GM23338 (cell line): ENCODE results near the gene FXYD7. TPM values are rescaled to one million over a fixed set of nuclear protein-coding genes. Genes with fewer than 3 reads are reported as not detected.

ENCODE experiments used
- ATAC-seq: fragments of 200-7000 bp; cut with Tn5 transposase; 3 replicates; pipeline ENCODE4 v1.9.1; 2020
- DNase-seq: peaks from one replicate; pipeline ENCODE4 v3.0.0-alpha.2; 2015; ENCODE audit warnings: low spot score
- H2AFZ ChIP-seq: fragments of 200-600 bp; sonication (generic); 2 replicates; pipeline ENCODE4 v1.8.0; 2016; ENCODE audit warnings: antibody characterized with exemption, mild to moderate bottlenecking, moderate library complexity
- H3F3A ChIP-seq: fragments of 200-600 bp; sonication (generic); replicated peaks from 2 replicates; pipeline ENCODE4 v1.8.0; 2017; ENCODE audit warnings: antibody characterized with exemption, mixed run types, low read depth
- H3K27ac ChIP-seq: fragments of 200-600 bp; sonication (generic); 2 replicates; pipeline ENCODE4 v1.6.1; 2016; ENCODE audit warnings: low read depth
- H3K27me3 ChIP-seq: fragments of 200-600 bp; sonication (generic); 2 replicates; pipeline ENCODE4 v1.8.0; 2016; ENCODE audit warnings: mild to moderate bottlenecking, mixed run types, moderate library complexity; ENCODE audit not compliant: insufficient read depth
- H3K36me3 ChIP-seq: fragments of 200-600 bp; sonication (generic); 2 replicates; pipeline ENCODE4 v1.8.0; 2016; ENCODE audit warnings: mild to moderate bottlenecking; ENCODE audit not compliant: insufficient read depth
- H3K4me1 ChIP-seq: fragments of 200-600 bp; sonication (generic); 2 replicates; pipeline ENCODE4 v1.8.0; 2016; ENCODE audit warnings: mild to moderate bottlenecking, moderate library complexity; ENCODE audit not compliant: insufficient read depth
- H3K4me2 ChIP-seq: fragments of 200-600 bp; sonication (generic); 2 replicates; pipeline ENCODE4 v1.7.1; 2017; ENCODE audit warnings: mixed run types
- H3K4me3 ChIP-seq: fragments of 200-600 bp; sonication (generic); 2 replicates; pipeline ENCODE4 v1.6.1; 2016; ENCODE audit warnings: mixed run types
- H3K79me2 ChIP-seq: fragments of 200-600 bp; sonication (generic); replicated peaks from 2 replicates; pipeline ENCODE4 v1.8.0; 2017; ENCODE audit warnings: mild to moderate bottlenecking; ENCODE audit not compliant: insufficient read depth
- H3K9me2 ChIP-seq: fragments of 200-600 bp; sonication (generic); 2 replicates; pipeline ENCODE4 v1.8.0; 2017; ENCODE audit not compliant: insufficient read depth
- H4K20me1 ChIP-seq: fragments of 200-600 bp; sonication (generic); replicated peaks from 2 replicates; pipeline ENCODE4 v1.8.0; 2017; ENCODE audit warnings: mild to moderate bottlenecking; ENCODE audit not compliant: insufficient read depth
- H3K27ac Mint-ChIP-seq: 2 replicates; pipeline ENCODE4 v1.8.0; 2020; ENCODE audit warnings: inconsistent platforms, mild to moderate bottlenecking, moderate library complexity, mixed read lengths
- H3K27me3 Mint-ChIP-seq: 3 replicates; pipeline ENCODE4 v1.8.0; 2022; ENCODE audit warnings: low read depth, mild to moderate bottlenecking, moderate library complexity, mixed read lengths, inconsistent platforms; ENCODE audit not compliant: insufficient read depth, poor library complexity
- H3K36me3 Mint-ChIP-seq: 3 replicates; pipeline ENCODE4 v1.8.0; 2021; ENCODE audit warnings: low read depth, mild to moderate bottlenecking, inconsistent platforms, moderate library complexity, mixed read lengths
- H3K4me1 Mint-ChIP-seq: 3 replicates; pipeline ENCODE4 v1.8.0; 2020; ENCODE audit warnings: mild to moderate bottlenecking, inconsistent platforms, mixed read lengths
- H3K4me3 Mint-ChIP-seq: 3 replicates; pipeline ENCODE4 v1.8.0; 2021; ENCODE audit warnings: moderate library complexity, mild to moderate bottlenecking, inconsistent platforms, mixed read lengths
- H3K9me3 Mint-ChIP-seq: 3 replicates; pipeline ENCODE4 v1.8.0; 2020; ENCODE audit warnings: moderate library complexity, mild to moderate bottlenecking, inconsistent platforms, mixed read lengths
- CREB1 ChIP-seq: fragments of 250-450 bp; sonication (Bioruptor Pico); IDR thresholded peaks from 2 replicates; pipeline ENCODE4 v1.5.0; 2020; ENCODE audit warnings: low read depth, mild to moderate bottlenecking, moderate library complexity
- EZH2 ChIP-seq: fragments of 200-600 bp; sonication (generic); IDR thresholded peaks from one replicate; pipeline ENCODE4 v1.8.0; 2017; ENCODE audit warnings: antibody characterized with exemption, mild to moderate bottlenecking, low read depth; ENCODE audit not compliant: unreplicated experiment
- EZH2phosphoT487 ChIP-seq: fragments of 200-600 bp; sonication (generic); IDR thresholded peaks from one replicate; pipeline ENCODE4 v1.8.1; 2018; ENCODE audit warnings: antibody characterized with exemption; ENCODE audit not compliant: unreplicated experiment
- JUNB ChIP-seq: IDR thresholded peaks from one replicate; pipeline ENCODE4 v1.6.1; 2016; ENCODE audit warnings: antibody characterized with exemption; ENCODE audit not compliant: unreplicated experiment
- NANOG ChIP-seq: IDR thresholded peaks from 2 replicates; pipeline ENCODE4 v1.6.1; 2016; ENCODE audit warnings: antibody characterized with exemption, borderline replicate concordance
- POLR2AphosphoS5 ChIP-seq: IDR thresholded peaks from 2 replicates; pipeline ENCODE4 v1.6.1; 2016; ENCODE audit warnings: antibody characterized with exemption, low read depth
- STAT1 ChIP-seq: IDR thresholded peaks from one replicate; pipeline ENCODE4 v1.6.1; 2016; ENCODE audit warnings: antibody characterized with exemption; ENCODE audit not compliant: unreplicated experiment
- ZNF114 ChIP-seq: fragments of 250-450 bp; sonication (Bioruptor Pico); IDR thresholded peaks from 2 replicates; pipeline ENCODE4 v1.5.0; 2020; ENCODE audit warnings: mild to moderate bottlenecking, moderate library complexity
- ZNF331 ChIP-seq: fragments of 250-450 bp; sonication (Bioruptor Pico); IDR thresholded peaks from 2 replicates; pipeline ENCODE4 v1.5.0; 2020; ENCODE audit warnings: low read depth, mild to moderate bottlenecking, moderate library complexity
- polyA plus RNA-seq: library from polyadenylated mRNA; unstranded; fragments of >200 nt; fragmentation: Nextera tagmentation; extraction: Ambion mirVana; gene quantifications from 2 replicates; pipeline ENCODE4 v1.2.1, GENCODE V29; 2016
- total RNA-seq: library from RNA; depleted of rRNA; stranded (reverse); fragments of >200 nt; shearing (Covaris generic); gene quantifications from 2 replicates; pipeline ENCODE4 v1.2.3, GENCODE V29; 2014
- TF ChIP-seq, protein P1 (sequence below), 2 experiments: fragments of 200-600 bp in 1 of 2; sonication (generic) in 1 of 2; conservative IDR thresholded peaks; 2 replicates each; pipeline versions ENCODE4 v1.5.1 to v1.6.1; 2016 to 2017; ENCODE audit warnings: antibody characterized with exemption in 2 of 2, low read depth in 2 of 2, mild to moderate bottlenecking in 2 of 2, moderate library complexity in 1 of 2
- TF ChIP-seq, protein P2 (sequence below): IDR thresholded peaks from one replicate; pipeline ENCODE4 v1.6.1; 2018; ENCODE audit warnings: antibody characterized with exemption; ENCODE audit not compliant: unreplicated experiment
- TF ChIP-seq, protein P3 (sequence below): IDR thresholded peaks from 2 replicates; pipeline ENCODE4 v1.6.1; 2016; ENCODE audit warnings: antibody characterized with exemption
- TF ChIP-seq, protein P4 (sequence below): fragments of 250-450 bp; sonication (Bioruptor Pico); IDR thresholded peaks from 2 replicates; pipeline ENCODE4 v1.5.0; 2020; ENCODE audit warnings: mild to moderate bottlenecking, moderate library complexity

FXYD7 gene
- total and polyA plus RNA-seq, 2 experiments from 2014 or later, result 9.6 to 44.0 TPM

DNA sequence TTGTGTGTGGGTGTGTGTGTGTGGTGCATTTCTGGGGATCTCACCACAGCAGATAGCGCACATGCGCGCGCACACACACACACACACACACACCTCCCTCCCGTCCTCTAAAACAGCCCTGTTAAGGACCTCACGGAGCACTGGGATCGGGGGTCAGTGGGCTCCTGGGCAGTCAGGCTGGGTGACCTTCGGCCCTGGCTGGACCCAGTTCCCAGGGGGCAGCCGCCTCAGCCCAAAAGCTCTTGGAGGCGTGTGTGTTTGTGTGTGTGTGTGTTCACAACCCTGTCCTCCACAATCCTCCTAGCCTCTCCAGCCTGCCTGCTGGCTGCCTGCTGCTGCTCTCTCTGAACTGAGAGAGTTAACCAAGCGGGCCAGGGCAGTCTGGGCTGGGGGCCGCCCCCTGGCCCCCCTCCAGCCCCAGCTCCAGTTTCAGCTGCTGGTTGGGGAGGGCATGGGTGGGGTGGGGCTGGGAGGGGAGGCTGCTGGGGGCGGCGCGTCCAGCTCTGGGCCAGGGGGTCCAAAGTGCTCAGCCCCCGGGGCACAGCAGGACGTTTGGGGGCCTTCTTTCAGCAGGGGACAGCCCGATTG is 4.7 kb upstream of the FXYD7 start, which contains the start of gene FXYD1:
TSS of gene FXYD1 (plus strand) at position 520 of the 588 bp plus-strand sequence. CDS start 1,256 bp downstream, outside the sequence.
- no peaks in the 10 kb centered on the region for H3K36me3 ChIP-seq
- no peak within 1 kb of the TSS for H2AFZ ChIP-seq
- peaks cover 27% of the 10 kb centered on the region for H3K4me1 ChIP-seq
- H3K79me2 ChIP-seq, result no peaks in the 10 kb centered on the region
- H3K27ac ChIP-seq, result no peak within 1 kb of the TSS
- H4K20me1 ChIP-seq, result no peaks in the 10 kb centered on the region
- H3F3A ChIP-seq, result 0 out of 2 replicates have a peak, but pooled peaks cover 9% of the 10 kb centered on the region
- no peaks in the 10 kb centered on the region; the same call in 2 of the 3 replicates for H3K9me3 Mint-ChIP-seq
- peak within 1 kb of the TSS; percentile 57; the same call in 1 of the 2 replicates for H3K27ac Mint-ChIP-seq
- H3K36me3 Mint-ChIP-seq, result no peaks in the 10 kb centered on the region; the same call in 2 of the 3 replicates
- no peak for TF ChIP-seq POLR2AphosphoS5
- TF ChIP-seq, protein P1, sequence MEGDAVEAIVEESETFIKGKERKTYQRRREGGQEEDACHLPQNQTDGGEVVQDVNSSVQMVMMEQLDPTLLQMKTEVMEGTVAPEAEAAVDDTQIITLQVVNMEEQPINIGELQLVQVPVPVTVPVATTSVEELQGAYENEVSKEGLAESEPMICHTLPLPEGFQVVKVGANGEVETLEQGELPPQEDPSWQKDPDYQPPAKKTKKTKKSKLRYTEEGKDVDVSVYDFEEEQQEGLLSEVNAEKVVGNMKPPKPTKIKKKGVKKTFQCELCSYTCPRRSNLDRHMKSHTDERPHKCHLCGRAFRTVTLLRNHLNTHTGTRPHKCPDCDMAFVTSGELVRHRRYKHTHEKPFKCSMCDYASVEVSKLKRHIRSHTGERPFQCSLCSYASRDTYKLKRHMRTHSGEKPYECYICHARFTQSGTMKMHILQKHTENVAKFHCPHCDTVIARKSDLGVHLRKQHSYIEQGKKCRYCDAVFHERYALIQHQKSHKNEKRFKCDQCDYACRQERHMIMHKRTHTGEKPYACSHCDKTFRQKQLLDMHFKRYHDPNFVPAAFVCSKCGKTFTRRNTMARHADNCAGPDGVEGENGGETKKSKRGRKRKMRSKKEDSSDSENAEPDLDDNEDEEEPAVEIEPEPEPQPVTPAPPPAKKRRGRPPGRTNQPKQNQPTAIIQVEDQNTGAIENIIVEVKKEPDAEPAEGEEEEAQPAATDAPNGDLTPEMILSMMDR (conservative IDR thresholded peaks at IDR 0.05; ENCODE audit: low read depth in 2 of 2), result no peak
- TF ChIP-seq, protein P2, sequence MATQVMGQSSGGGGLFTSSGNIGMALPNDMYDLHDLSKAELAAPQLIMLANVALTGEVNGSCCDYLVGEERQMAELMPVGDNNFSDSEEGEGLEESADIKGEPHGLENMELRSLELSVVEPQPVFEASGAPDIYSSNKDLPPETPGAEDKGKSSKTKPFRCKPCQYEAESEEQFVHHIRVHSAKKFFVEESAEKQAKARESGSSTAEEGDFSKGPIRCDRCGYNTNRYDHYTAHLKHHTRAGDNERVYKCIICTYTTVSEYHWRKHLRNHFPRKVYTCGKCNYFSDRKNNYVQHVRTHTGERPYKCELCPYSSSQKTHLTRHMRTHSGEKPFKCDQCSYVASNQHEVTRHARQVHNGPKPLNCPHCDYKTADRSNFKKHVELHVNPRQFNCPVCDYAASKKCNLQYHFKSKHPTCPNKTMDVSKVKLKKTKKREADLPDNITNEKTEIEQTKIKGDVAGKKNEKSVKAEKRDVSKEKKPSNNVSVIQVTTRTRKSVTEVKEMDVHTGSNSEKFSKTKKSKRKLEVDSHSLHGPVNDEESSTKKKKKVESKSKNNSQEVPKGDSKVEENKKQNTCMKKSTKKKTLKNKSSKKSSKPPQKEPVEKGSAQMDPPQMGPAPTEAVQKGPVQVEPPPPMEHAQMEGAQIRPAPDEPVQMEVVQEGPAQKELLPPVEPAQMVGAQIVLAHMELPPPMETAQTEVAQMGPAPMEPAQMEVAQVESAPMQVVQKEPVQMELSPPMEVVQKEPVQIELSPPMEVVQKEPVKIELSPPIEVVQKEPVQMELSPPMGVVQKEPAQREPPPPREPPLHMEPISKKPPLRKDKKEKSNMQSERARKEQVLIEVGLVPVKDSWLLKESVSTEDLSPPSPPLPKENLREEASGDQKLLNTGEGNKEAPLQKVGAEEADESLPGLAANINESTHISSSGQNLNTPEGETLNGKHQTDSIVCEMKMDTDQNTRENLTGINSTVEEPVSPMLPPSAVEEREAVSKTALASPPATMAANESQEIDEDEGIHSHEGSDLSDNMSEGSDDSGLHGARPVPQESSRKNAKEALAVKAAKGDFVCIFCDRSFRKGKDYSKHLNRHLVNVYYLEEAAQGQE, result no peak
- TF ChIP-seq EZH2phosphoT487, result no peak
- TF ChIP-seq STAT1, result no peak
- TF ChIP-seq, protein P3, sequence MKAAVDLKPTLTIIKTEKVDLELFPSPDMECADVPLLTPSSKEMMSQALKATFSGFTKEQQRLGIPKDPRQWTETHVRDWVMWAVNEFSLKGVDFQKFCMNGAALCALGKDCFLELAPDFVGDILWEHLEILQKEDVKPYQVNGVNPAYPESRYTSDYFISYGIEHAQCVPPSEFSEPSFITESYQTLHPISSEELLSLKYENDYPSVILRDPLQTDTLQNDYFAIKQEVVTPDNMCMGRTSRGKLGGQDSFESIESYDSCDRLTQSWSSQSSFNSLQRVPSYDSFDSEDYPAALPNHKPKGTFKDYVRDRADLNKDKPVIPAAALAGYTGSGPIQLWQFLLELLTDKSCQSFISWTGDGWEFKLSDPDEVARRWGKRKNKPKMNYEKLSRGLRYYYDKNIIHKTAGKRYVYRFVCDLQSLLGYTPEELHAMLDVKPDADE, result no peak
- TF ChIP-seq NANOG, result no peak
- TF ChIP-seq, protein P4, sequence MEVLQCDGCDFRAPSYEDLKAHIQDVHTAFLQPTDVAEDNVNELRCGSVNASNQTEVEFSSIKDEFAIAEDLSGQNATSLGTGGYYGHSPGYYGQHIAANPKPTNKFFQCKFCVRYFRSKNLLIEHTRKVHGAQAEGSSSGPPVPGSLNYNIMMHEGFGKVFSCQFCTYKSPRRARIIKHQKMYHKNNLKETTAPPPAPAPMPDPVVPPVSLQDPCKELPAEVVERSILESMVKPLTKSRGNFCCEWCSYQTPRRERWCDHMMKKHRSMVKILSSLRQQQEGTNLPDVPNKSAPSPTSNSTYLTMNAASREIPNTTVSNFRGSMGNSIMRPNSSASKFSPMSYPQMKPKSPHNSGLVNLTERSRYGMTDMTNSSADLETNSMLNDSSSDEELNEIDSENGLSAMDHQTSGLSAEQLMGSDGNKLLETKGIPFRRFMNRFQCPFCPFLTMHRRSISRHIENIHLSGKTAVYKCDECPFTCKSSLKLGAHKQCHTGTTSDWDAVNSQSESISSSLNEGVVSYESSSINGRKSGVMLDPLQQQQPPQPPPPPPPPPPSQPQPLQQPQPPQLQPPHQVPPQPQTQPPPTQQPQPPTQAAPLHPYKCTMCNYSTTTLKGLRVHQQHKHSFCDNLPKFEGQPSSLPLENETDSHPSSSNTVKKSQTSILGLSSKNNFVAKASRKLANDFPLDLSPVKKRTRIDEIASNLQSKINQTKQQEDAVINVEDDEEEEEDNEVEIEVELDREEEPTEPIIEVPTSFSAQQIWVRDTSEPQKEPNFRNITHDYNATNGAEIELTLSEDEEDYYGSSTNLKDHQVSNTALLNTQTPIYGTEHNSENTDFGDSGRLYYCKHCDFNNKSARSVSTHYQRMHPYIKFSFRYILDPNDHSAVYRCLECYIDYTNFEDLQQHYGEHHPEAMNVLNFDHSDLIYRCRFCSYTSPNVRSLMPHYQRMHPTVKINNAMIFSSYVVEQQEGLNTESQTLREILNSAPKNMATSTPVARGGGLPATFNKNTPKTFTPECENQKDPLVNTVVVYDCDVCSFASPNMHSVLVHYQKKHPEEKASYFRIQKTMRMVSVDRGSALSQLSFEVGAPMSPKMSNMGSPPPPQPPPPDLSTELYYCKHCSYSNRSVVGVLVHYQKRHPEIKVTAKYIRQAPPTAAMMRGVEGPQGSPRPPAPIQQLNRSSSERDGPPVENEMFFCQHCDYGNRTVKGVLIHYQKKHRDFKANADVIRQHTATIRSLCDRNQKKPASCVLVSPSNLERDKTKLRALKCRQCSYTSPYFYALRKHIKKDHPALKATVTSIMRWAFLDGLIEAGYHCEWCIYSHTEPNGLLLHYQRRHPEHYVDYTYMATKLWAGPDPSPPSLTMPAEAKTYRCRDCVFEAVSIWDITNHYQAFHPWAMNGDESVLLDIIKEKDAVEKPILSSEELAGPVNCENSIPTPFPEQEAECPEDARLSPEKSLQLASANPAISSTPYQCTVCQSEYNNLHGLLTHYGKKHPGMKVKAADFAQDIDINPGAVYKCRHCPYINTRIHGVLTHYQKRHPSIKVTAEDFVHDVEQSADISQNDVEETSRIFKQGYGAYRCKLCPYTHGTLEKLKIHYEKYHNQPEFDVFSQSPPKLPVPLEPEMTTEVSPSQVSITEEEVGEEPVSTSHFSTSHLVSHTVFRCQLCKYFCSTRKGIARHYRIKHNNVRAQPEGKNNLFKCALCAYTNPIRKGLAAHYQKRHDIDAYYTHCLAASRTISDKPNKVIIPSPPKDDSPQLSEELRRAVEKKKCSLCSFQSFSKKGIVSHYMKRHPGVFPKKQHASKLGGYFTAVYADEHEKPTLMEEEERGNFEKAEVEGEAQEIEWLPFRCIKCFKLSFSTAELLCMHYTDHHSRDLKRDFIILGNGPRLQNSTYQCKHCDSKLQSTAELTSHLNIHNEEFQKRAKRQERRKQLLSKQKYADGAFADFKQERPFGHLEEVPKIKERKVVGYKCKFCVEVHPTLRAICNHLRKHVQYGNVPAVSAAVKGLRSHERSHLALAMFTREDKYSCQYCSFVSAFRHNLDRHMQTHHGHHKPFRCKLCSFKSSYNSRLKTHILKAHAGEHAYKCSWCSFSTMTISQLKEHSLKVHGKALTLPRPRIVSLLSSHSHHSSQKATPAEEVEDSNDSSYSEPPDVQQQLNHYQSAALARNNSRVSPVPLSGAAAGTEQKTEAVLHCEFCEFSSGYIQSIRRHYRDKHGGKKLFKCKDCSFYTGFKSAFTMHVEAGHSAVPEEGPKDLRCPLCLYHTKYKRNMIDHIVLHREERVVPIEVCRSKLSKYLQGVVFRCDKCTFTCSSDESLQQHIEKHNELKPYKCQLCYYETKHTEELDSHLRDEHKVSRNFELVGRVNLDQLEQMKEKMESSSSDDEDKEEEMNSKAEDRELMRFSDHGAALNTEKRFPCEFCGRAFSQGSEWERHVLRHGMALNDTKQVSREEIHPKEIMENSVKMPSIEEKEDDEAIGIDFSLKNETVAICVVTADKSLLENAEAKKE (CRISPR knock-in tag), result no peak
- TF ChIP-seq JUNB, result no peak
- TF ChIP-seq CREB1, result no peak
- no peak for TF ChIP-seq ZNF114
- TF ChIP-seq ZNF331 (CRISPR knock-in tag), result no peak
- no peak for TF ChIP-seq EZH2
- peaks cover 26% of the 10 kb centered on the region for H3K27me3 Mint-ChIP-seq
- H3K4me3 ChIP-seq, result no peak within 1 kb of the TSS
- peaks cover 11% of the 10 kb centered on the region; the same call in 1 of the 2 replicates for H3K27me3 ChIP-seq
- no peak within 1 kb of the TSS; the same call in 2 of the 3 replicates for H3K4me3 Mint-ChIP-seq
- ATAC-seq (no peak), DNase-seq (no peak)
- peaks cover 36% of the 10 kb centered on the region for H3K4me1 Mint-ChIP-seq
- no peaks in the 10 kb centered on the region for H3K9me2 ChIP-seq
- H3K4me2 ChIP-seq, result no peak within 1 kb of the TSS
